ENCODE measurements around the gene ZPR1.
A peak's percentile ranks its signal among the peaks of the same experiment; 100 is the strongest.
"Not testable (repeated sequence)": the region's sequence is repeated elsewhere in the genome, so short reads cannot be mapped to it uniquely, and the experiment has no call there.

The ZPR1 gene, protein sequence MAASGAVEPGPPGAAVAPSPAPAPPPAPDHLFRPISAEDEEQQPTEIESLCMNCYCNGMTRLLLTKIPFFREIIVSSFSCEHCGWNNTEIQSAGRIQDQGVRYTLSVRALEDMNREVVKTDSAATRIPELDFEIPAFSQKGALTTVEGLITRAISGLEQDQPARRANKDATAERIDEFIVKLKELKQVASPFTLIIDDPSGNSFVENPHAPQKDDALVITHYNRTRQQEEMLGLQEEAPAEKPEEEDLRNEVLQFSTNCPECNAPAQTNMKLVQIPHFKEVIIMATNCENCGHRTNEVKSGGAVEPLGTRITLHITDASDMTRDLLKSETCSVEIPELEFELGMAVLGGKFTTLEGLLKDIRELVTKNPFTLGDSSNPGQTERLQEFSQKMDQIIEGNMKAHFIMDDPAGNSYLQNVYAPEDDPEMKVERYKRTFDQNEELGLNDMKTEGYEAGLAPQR

DNA sequence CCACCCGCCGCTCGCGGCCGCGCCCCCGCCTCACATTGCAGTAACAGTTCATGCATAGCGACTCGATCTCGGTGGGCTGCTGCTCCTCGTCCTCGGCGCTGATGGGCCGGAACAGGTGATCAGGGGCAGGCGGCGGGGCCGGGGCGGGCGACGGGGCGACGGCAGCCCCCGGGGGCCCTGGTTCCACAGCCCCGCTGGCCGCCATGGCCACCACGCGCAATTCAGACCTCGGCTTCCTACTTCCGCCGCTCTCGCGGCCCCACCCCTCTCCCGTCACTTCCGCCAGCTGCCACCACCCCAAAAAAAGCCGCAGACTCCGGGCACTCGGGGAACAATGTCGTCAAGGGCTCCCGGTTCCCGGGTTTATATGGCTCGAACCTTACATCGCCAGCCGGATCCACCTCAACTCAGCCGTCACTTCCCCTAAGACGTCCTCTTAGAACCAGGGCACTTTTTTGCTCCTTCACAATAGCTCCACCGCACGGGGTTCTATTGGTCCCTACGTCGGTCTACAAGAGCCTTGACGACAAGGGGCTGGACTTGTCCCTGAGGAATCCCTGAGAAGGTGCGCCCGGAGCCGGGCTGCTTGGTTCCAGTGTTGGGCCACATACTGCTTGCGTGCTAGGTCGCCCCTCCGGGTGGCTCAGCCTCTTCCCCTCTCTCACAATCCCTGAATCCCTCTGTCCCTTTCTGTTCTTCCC is at the start of gene ZPR1:
TSS of gene ZPR1 (minus strand) at position 238 of the 701 bp plus-strand sequence. CDS start at position 205, 33 bp downstream.
- peak; percentile 69 to 73 for DNase-seq (ENCODE audit: low read depth in 1 of 2, low spot score in 1 of 2)

DNA sequence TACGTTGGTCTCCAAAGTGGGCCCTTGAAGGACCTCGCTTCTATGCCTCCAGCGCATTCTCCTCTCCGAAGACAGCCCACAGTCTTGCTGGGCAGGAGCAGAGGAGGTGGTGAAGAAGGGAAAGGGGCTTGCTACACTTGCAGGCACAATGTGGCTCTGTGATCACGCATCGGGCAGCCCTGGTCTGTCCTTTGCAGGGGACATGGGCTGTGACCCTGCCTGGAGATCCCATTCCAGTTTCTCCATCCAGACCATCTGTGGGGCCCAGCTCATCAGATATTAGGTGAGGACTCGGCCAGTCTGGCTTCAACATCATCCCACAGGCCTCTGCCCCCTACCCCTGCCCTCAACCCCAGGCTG is 48.8 kb upstream of the ZPR1 start:
- DNase-seq (ENCODE audit: low read depth in 1 of 2, low spot score in 1 of 2): no peak

DNA sequence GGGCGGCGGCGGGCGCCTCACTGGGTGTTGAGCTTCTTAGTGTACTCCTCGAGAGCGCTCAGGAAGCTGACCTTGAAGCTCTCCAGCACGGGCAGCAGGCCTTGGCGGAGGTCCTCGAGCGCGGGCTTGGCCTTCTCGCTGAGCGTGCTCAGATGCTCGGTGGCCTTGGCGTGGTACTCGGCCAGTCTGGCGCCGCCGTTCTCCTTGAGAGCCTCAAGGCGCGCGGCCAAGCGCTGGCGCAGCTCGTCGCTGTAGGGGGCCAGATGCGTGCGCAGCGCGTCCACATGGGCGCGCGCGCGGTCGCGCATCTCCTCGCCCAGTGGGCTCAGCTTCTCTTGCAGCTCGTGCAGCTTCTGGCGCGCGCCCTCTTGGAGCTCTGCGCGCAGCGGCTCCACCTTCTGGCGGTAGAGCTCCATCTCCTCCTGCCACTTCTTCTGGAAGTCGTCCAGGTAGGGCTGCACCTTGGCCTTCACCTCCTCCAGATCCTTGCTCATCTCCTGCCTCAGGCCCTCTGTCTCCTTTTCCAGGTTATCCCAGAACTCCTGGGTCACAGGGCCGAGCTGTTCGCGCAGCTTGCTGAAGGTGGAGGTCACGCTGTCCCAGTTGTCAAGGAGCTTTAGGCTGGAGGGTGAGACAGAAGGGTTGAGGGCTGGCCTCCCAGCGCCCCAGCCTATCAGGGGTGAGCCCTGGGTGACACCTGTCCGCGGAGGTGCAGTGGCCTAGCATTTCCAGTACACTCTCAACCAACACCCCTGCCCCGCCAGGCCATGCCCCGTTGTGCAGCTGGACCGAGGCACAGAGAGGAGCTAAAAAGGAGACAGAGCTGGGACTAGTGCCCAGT is 48.2 kb upstream of the ZPR1 start:
- DNase-seq (ENCODE audit: low read depth in 1 of 2, low spot score in 1 of 2): peak; percentile 56 to 65

DNA sequence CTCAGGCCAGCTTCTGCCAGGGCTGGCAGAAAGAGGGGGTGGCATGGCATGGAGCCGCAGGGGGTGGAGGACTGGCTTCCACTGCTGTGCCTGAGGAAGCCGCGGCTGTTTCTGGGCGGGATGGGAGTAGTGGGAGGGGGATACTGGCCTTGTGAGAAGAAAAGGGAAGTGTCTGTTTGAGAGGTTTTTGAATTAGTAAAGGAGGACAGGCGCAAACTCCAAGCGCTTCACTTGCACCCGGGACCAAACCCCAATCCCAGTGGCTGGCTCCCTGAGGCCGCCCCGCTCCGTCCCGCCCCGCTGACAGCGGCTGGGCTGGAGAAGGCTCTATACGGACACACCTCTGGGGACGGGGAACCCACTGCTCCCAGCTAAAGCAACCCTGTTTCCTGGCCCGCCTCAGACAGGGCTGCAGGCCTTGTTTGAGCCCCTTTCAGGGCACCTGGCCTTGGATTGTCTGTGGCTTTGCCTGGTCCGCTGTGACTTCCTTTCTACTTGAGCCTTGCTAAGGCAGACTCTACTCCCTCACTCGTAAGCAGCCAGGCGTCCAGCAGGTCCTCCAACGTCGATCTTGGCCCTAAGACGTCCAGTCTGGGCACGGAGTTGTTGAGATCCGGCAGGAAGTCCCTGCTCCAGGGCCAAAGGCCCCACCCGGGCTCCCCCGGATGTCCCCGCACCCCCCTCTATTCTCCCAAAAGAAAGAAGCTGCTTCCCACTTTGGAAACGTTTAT is 47.4 kb upstream of the ZPR1 start:
- DNase-seq (ENCODE audit: low read depth in 1 of 2, low spot score in 1 of 2): no peak

DNA sequence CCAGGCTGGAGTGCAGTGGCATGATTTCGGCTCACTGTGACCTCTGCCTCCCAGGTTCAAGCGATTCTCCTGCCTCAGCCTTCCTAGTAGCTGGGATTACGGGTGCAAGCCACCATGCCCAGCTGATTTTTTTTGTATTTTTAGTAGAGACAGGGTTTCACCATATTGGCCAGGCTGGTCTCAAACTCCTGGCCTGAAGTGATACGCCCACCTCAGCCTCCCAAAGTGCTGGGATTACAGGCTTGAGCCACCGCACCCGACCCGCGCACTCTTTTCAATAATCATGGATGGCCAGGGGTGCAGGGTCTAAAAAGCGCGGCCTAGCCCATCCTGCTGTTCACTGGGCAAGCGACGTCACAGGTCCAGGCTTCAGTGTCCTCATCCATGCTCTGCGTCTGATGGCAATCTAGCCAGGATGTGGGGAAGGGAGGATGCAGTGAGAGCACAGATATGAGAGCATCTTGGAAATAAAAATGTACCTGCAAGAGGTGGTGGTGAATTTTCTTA is 46.8 kb upstream of the ZPR1 start:
- DNase-seq (ENCODE audit: low read depth in 1 of 2, low spot score in 1 of 2): not testable (repeated sequence)

DNA sequence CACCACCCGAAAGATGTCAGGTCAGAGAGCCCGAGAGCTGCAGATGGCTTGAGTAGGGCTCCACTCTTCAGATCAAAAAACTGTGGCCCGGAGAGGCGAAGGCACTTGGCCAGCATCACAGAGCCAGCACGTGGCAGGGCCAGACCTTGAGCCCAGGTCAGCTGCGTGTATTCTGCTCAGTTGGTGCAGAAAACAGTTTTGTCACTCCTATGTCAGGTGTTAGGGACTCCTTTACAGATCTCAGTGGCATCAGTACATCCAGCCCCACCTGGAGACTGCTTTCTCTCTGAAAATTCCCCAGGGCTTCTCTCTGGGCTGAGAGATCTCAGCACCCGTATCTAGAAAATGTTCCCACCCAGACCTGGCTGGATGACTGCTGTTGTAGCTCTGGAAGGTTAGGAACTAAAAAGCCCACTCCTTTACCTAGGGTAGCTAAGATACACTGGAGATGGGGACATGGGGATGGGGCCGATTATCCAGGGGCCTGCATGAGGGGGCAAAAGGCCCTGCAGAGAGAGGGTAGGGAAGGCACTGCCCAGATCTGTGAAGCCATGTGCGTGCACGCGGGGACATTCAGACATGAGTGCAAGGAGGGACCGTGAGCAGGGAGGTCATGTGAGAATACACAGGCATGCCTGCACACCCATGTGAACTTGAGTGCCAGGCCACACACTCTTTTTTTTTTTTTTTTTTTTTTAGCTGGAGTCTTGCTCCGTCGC is 46.2 kb upstream of the ZPR1 start:
- no peak for DNase-seq (ENCODE audit: low read depth in 1 of 2, low spot score in 1 of 2)

DNA sequence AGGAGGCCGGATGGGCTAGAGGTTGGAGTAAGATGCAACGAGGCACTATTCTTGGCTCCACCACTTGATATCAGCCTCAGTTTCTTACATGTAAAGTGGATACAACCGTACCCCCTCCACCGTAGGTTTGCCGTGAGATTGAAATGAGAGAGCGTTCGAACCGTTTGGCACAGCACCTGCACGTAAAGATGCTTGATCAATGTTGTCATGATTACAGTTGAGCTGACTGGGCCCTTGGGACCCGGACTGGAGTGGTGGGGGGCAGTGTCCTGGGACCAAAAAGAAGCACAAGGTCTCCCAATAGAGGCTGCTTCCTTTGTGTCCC is 45.6 kb upstream of the ZPR1 start:
- no peak for DNase-seq (ENCODE audit: low read depth in 1 of 2, low spot score in 1 of 2)

DNA sequence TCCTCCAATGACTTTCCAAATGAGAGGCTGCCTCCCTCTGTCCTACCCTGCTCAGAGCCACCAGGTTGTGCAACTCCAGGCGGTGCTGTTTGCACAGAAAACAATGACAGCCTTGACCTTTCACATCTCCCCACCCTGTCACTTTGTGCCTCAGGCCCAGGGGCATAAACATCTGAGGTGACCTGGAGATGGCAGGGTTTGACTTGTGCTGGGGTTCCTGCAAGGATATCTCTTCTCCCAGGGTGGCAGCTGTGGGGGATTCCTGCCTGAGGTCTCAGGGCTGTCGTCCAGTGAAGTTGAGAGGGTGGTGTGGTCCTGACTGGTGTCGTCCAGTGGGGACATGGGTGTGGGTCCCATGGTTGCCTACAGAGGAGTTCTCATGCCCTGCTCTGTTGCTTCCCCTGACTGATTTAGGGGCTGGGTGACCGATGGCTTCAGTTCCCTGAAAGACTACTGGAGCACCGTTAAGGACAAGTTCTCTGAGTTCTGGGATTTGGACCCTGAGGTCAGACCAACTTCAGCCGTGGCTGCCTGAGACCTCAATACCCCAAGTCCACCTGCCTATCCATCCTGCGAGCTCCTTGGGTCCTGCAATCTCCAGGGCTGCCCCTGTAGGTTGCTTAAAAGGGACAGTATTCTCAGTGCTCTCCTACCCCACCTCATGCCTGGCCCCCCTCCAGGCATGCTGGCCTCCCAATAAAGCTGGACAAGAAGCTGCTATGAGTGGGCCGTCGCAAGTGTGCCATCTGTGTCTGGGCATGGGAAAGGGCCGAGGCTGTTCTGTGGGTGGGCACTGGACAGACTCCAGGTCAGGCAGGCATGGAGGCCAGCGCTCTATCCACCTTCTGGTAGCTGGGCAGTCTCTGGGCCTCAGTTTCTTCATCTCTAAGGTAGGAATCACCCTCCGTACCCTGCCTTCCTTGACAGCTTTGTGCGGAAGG is 44.8 kb upstream of the ZPR1 start:
- DNase-seq (ENCODE audit: low read depth in 1 of 2, low spot score in 1 of 2): no peak

DNA sequence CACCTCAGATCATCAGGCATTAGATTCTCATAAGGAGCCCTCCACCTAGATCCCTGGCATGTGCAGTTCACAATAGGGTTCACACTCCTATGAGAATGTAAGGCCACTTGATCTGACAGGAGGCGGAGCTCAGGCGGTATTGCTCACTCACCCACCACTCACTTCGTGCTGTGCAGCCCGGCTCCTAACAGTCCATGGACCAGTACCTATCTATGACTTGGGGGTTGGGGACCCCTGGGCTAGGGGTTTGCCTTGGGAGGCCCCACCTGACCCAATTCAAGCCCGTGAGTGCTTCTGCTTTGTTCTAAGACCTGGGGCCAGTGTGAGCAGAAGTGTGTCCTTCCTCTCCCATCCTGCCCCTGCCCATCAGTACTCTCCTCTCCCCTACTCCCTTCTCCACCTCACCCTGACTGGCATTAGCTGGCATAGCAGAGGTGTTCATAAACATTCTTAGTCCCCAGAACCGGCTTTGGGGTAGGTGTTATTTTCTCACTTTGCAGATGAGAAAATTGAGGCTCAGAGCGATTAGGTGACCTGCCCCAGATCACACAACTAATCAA is 44.0 kb upstream of the ZPR1 start:
- DNase-seq (ENCODE audit: low read depth in 1 of 2, low spot score in 1 of 2): no peak

DNA sequence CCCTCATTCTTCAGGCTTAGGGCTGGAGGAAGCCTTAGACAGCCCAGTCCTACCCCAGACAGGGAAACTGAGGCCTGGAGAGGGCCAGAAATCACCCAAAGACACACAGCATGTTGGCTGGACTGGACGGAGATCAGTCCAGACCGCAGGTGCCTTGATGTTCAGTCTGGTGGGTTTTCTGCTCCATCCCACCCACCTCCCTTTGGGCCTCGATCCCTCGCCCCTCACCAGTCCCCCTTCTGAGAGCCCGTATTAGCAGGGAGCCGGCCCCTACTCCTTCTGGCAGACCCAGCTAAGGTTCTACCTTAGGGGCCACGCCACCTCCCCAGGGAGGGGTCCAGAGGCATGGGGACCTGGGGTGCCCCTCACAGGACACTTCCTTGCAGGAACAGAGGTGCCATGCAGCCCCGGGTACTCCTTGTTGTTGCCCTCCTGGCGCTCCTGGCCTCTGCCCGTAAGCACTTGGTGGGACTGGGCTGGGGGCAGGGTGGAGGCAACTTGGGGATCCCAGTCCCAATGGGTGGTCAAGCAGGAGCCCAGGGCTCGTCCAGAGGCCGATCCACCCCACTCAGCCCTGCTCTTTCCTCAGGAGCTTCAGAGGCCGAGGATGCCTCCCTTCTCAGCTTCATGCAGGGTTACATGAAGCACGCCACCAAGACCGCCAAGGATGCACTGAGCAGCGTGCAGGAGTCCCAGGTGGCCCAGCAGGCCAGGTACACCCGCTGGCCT is 42.5 kb upstream of the ZPR1 start:
- DNase-seq (ENCODE audit: low read depth in 1 of 2, low spot score in 1 of 2): no peak

DNA sequence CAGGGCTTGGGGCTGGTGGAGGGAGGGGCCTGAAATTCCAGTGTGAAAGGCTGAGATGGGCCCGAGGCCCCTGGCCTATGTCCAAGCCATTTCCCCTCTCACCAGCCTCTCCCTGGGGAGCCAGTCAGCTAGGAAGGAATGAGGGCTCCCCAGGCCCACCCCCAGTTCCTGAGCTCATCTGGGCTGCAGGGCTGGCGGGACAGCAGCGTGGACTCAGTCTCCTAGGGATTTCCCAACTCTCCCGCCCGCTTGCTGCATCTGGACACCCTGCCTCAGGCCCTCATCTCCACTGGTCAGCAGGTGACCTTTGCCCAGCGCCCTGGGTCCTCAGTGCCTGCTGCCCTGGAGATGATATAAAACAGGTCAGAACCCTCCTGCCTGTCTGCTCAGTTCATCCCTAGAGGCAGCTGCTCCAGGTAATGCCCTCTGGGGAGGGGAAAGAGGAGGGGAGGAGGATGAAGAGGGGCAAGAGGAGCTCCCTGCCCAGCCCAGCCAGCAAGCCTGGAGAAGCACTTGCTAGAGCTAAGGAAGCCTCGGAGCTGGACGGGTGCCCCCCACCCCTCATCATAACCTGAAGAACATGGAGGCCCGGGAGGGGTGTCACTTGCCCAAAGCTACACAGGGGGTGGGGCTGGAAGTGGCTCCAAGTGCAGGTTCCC is 41.8 kb upstream of the ZPR1 start, which contains the start of gene APOC3:
TSS of gene APOC3 (plus strand) at position 383 of the 659 bp plus-strand sequence. CDS start 676 bp downstream, outside the sequence.
- no peak for DNase-seq (ENCODE audit: low read depth in 1 of 2, low spot score in 1 of 2)

DNA sequence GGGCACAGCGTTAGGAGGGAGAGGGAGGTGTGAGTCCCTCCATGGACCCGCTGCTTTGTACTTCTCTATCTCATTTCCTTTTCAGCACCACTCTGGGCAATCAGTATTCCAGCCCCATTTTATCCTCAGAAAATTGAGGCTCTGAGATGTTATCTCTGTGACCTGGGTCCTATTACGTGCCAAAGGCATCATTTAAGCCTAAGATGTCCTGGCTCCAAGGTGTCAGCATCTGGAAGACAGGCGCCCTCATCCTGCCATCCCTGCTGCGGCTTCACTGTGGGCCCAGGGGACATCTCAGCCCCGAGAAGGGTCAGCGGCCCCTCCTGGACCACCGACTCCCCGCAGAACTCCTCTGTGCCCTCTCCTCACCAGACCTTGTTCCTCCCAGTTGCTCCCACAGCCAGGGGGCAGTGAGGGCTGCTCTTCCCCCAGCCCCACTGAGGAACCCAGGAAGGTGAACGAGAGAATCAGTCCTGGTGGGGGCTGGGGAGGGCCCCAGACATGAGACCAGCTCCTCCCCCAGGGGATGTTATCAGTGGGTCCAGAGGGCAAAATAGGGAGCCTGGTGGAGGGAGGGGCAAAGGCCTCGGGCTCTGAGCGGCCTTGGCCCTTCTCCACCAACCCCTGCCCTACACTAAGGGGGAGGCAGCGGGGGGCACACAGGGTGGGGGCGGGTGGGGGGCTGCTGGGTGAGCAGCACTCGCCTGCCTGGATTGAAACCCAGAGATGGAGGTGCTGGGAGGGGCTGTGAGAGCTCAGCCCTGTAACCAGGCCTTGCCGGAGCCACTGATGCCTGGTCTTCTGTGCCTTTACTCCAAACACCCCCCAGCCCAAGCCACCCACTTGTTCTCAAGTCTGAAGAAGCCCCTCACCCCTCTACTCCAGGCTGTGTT is 41.1 kb upstream of the ZPR1 start:
- no peak for DNase-seq (ENCODE audit: low read depth in 1 of 2, low spot score in 1 of 2)

DNA sequence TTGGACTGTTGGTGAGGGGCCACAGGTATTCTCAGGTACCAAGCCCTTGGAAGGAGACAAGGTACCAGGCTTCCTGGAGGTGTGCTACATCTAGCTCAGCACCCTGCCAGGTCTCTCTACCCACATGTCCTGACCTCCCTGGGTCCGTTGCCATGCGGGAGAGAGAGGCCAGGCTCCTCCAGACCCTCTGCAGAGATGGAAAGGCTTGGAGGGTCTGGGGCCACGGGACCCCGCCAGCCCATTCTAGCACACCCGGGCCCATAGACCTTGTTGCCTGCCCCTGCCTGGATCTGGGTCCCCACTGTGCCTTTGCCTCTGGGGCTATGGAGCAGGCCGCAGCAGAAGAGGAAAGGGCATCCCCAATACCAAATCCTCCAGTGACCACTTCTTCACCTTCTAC is 39.6 kb upstream of the ZPR1 start:
- no peak for DNase-seq (ENCODE audit: low read depth in 1 of 2, low spot score in 1 of 2)

DNA sequence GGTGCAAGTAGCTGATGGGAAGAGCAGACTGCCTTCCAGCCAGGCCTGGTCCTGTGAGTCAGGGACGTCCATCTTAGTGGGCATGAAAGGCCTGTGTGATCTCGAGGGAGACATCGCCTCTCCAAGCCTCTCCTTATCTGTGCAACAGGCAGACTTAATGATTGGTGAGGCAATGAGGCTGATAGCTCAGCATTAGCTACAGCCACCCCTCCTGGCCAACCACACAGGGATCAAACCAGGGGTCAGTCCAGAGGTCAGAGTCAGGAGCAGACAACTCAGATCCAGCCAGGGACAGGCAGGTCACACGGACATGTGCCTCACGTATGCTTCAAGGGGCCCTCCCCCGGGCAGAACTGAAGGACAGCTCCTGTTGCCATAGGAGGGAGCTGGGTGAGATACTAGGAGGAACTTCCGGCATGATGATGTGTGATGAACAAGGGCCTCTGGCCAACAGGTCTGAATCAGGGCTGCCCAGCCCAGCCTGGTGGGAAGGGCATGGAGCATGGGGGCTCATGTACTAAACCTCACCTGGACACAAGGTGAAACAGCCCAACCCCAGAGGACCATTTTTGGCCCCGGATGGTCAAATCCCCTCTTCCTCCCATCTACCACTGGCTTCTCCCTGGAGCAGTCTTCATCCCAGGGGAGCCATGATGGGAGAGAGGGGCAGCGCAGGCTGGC is 39.1 kb upstream of the ZPR1 start:
- no peak for DNase-seq (ENCODE audit: low read depth in 1 of 2, low spot score in 1 of 2)

DNA sequence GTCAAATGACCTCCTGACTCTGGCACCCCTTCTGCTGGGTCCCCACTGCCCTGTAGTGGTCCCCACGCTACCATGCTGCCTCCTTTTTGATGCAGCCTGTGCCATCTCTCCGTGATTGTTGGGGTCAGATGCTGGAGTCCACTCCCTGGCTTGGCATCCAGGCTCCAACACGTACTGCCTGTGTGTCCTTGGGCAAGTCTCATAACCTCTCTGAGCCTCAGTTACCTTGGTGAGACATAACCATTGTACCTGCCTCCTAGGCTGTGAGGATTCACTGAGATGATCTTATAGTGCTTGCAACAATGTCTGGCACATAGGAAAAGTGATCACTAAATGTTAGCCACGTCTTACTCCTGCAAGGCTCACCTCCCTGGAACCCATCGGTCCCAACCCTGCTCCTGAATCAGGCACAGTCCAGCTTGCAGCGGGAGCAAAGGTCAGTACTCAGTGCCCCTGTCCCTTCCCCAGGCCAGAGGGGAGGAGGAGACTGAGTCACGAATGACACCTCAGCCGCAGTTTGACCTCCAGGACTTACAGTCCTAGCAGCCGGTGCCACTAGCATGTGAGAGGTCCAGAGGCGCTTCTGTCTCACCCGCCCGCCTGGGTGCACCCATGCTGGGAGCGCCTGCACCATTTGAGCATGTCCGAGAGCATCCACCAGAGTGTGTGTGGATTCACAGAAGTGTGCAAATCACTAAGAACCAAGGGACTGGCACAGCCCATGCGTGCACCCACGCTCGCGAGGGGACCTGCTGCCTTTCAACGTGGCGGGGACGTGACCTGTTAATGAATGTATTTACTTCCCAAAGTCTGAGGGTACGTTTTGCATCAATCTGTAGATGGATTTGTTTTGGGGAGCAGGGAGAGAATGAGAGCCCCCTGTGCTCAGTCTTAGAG is 38.3 kb upstream of the ZPR1 start:
- DNase-seq (ENCODE audit: low read depth in 1 of 2, low spot score in 1 of 2): no peak
